HCT116 (cell line): Measurements from ENCODE around the gene SCD5. TPM values are rescaled to one million over a fixed set of nuclear protein-coding genes. Genes with fewer than 3 reads are reported as not detected.

Experiments
- ATAC-seq: fragments of 200-7000 bp; cut with Tn5 transposase; 2 replicates; pipeline ENCODE4 v1.9.1; 2020; ENCODE audit warnings: mild to moderate bottlenecking, moderate library complexity
- BruUV-seq: library from RNA; stranded (reverse); fragments of 400-500 nt; replicated peaks from 2 replicates; lab custom pipeline; 2021; lab: Mats Ljungman, UMichigan
- CTCF ChIA-PET: fragments of 300-600 bp; sonication (Branson Sonifier 250); formaldehyde crosslinking; loops from one replicate; lab custom pipeline; 2021; ENCODE audit warnings: antibody characterized with exemption; lab: Charles Lee
- POLR2A ChIA-PET: fragments of 300-600, 350-600 bp; sonication (Branson Sonifier 250); formaldehyde crosslinking; loops from one replicate; lab custom pipeline; 2021; ENCODE audit warnings: antibody characterized with exemption; lab: Charles Lee
- RAD21 ChIA-PET, 2 experiments: fragments of 300-600 bp; sonication (Branson Sonifier 250); formaldehyde crosslinking; loops; one replicate each; lab custom pipeline; 2023; ENCODE audit warnings: low total read pairs in 2 of 2; ENCODE audit not compliant: uncharacterized antibody in 2 of 2, unreplicated experiment in 2 of 2, low non-redundant PET in 1 of 2; lab: Charles Lee
- DNase-seq: peaks from one replicate; pipeline ENCODE4 v3.0.0-alpha.2; 2010; ENCODE audit warnings: low read depth, low spot score
- H2AFZ ChIP-seq: fragments of 200-600 bp; shearing (Covaris generic), sonication (generic); 2 replicates; pipeline ENCODE4 v1.6.1; 2017; ENCODE audit warnings: low read depth, mixed run types, mixed read lengths, antibody characterized with exemption, low read length; ENCODE audit not compliant: poor library complexity, severe bottlenecking
- H3K27ac ChIP-seq: 2 replicates; pipeline ENCODE4 v1.5.1; 2012; ENCODE audit warnings: low read depth, low read length
- H3K27me3 ChIP-seq: fragments of 200-600 bp; sonication (generic); 2 replicates; pipeline ENCODE4 v1.6.1; 2016; ENCODE audit warnings: mixed run types, low read length, mixed read lengths; ENCODE audit not compliant: insufficient read depth
- H3K36me3 ChIP-seq, 2 experiments: fragments of 200-500 bp in 1 of 2; fragments of 200-600 bp in 1 of 2; sonication (Bioruptor generic) in 1 of 2; sonication (generic) in 1 of 2; 2 replicates each; pipeline versions ENCODE4 v1.5.1 to v1.6.1; 2014 to 2016; ENCODE audit warnings: low read length in 2 of 2, inconsistent platforms in 1 of 2, mixed read lengths in 1 of 2, mixed run types in 1 of 2; ENCODE audit not compliant: insufficient read depth in 2 of 2, control insufficient read depth in 1 of 2
- H3K4me1 ChIP-seq, 2 experiments: fragments of 200-600 bp in 1 of 2; sonication (generic) in 1 of 2; 2 replicates each; pipeline versions ENCODE4 v1.5.1 to v1.6.1; 2012 to 2017; ENCODE audit warnings: low read length in 2 of 2, inconsistent platforms in 1 of 2, mild to moderate bottlenecking in 1 of 2, mixed read lengths in 1 of 2, mixed run types in 1 of 2, moderate library complexity in 1 of 2; ENCODE audit not compliant: insufficient read depth in 2 of 2, control insufficient read depth in 1 of 2
- H3K4me2 ChIP-seq: fragments of 200-600 bp; sonication (generic); 2 replicates; pipeline ENCODE4 v1.6.1; 2017; ENCODE audit warnings: mixed run types, low read length, mixed read lengths
- H3K4me3 ChIP-seq, 2 experiments: fragments of 200-600 bp in 1 of 2; sonication (generic) in 1 of 2; replicated peaks in 1 of 2; 2 replicates each; pipeline ENCODE4 v1.5.1; 2011 to 2016; ENCODE audit warnings: low read length in 2 of 2, control low read depth in 1 of 2, low read depth in 1 of 2, mild to moderate bottlenecking in 1 of 2, mixed read lengths in 1 of 2, mixed run types in 1 of 2
- H3K79me2 ChIP-seq: fragments of 200-600 bp; sonication (generic); 2 replicates; pipeline ENCODE4 v1.6.1; 2017; ENCODE audit warnings: mild to moderate bottlenecking, mixed run types, low read length, moderate library complexity, mixed read lengths; ENCODE audit not compliant: insufficient read depth
- H3K9ac ChIP-seq: fragments of 200-600 bp; sonication (generic); 2 replicates; pipeline ENCODE4 v1.6.1; 2016; ENCODE audit warnings: low read length, mixed read lengths
- H3K9me2 ChIP-seq: fragments of 200-600 bp; sonication (generic), shearing (Covaris generic); 2 replicates; pipeline ENCODE4 v1.6.1; 2017; ENCODE audit warnings: mixed run types, mild to moderate bottlenecking, moderate library complexity; ENCODE audit not compliant: insufficient read depth
- H3K9me3 ChIP-seq, 2 experiments: fragments of 200-500 bp in 1 of 2; fragments of 200-600 bp in 1 of 2; sonication (Bioruptor generic) in 1 of 2; sonication (generic) in 1 of 2; 2 replicates each; pipeline ENCODE4 v1.6.1; 2014 to 2017; ENCODE audit warnings: low read length in 2 of 2, mixed read lengths in 2 of 2, inconsistent platforms in 1 of 2, low read depth in 1 of 2, mild to moderate bottlenecking in 1 of 2, mixed run types in 1 of 2, moderate library complexity in 1 of 2; ENCODE audit not compliant: control insufficient read depth in 1 of 2, insufficient read depth in 1 of 2
- H4K20me1 ChIP-seq: fragments of 200-600 bp; sonication (generic), shearing (Covaris generic); 2 replicates; pipeline ENCODE4 v1.6.1; 2017; ENCODE audit warnings: mixed run types, mild to moderate bottlenecking, moderate library complexity; ENCODE audit not compliant: insufficient read depth
- CBX3 ChIP-seq: IDR thresholded peaks from 2 replicates; pipeline ENCODE4 v1.6.1; 2012; ENCODE audit warnings: low read depth
- CTCF ChIP-seq, 3 experiments: fragments of 200-600 bp in 1 of 3; sonication (generic) in 1 of 3; IDR thresholded peaks in 2 of 3; conservative IDR thresholded peaks in 1 of 3; 2 replicates each; pipeline ENCODE4 v1.5.1; 2012 to 2017; ENCODE audit warnings: low read depth in 2 of 3, low read length in 2 of 3, antibody characterized with exemption in 1 of 3, borderline replicate concordance in 1 of 3, control low read depth in 1 of 3, mild to moderate bottlenecking in 1 of 3, mixed read lengths in 1 of 3, mixed run types in 1 of 3, moderate library complexity in 1 of 3; ENCODE audit not compliant: insufficient read depth in 1 of 3
- ELF1 ChIP-seq: IDR thresholded peaks from 2 replicates; pipeline ENCODE4 v1.6.1; 2012; ENCODE audit warnings: low read depth, borderline replicate concordance
- RAD21 ChIP-seq: IDR thresholded peaks from 2 replicates; pipeline ENCODE4 v1.6.1; 2012; ENCODE audit warnings: low read depth, mild to moderate bottlenecking
- SIN3A ChIP-seq: IDR thresholded peaks from 2 replicates; pipeline ENCODE4 v1.6.1; 2012; ENCODE audit warnings: low read depth
- intact Hi-C: fragments of 100-400 bp; cut with micrococcal nuclease; formaldehyde crosslinking; loops from 2 replicates; pipeline ENCODE4 v1.10.0; 2022
- total RNA-seq: library from RNA; stranded (reverse); gene quantifications from one replicate; pipeline ENCODE4 v1.2.1, GENCODE V29; 2021; ENCODE audit not compliant: unreplicated experiment

SCD5 gene
- total RNA-seq, 1 experiment from 2014 or later: 21.7 TPM

- H3K9me3 ChIP-seq: no peaks in the 10 kb centered on the region
- TF ChIP-seq CBX3 (peak; percentile 58; the same call in 1 of the 2 replicates), RAD21 (peak; percentile 89), SIN3A (no peak), CTCF (IDR thresholded peaks at IDR 0.05 in 2 of 3, conservative IDR thresholded peaks at IDR 0.05 in 1 of 3; ENCODE audit: borderline replicate concordance in 1 of 3, insufficient read depth in 1 of 3, low read depth in 2 of 3, low read length in 2 of 3) (peak; percentile 98 to 100 (median 100)), ELF1 (no peak)
- ATAC-seq: peak; percentile 100
- BruUV-seq: no TSS peak
- peak; percentile 31 for DNase-seq
- no peak overlapping the region for H3K27ac ChIP-seq
- no peaks in the 10 kb centered on the region for H3K36me3 ChIP-seq
- no peak overlapping the region for H2AFZ ChIP-seq
- H3K9me2 ChIP-seq: no peaks in the 10 kb centered on the region
- H4K20me1 ChIP-seq: no peaks in the 10 kb centered on the region; the same call in 1 of the 2 replicates
- H3K4me1 ChIP-seq: peaks cover 3 to 9% of the 10 kb centered on the region in 2 experiments; a peak in 2 of 4 replicates
- H3K4me3 ChIP-seq: no peak overlapping the region
- no peak overlapping the region for H3K9ac ChIP-seq
- ChIA-PET RAD21 (no interaction called here), CTCF (interaction anchor here (0.6 to 1.8 kb wide), 18 partner anchors 8 to 334 kb away, joined by 3 to 21 read pairs (median 3); no protein-coding TSS in a partner anchor), POLR2A (no interaction called here)
- no peaks in the 10 kb centered on the region for H3K79me2 ChIP-seq
- intact Hi-C loops: loop anchor here (1.0 kb wide), 1 partner anchor 277 kb away; no protein-coding TSS in a partner anchor
- no peak overlapping the region for H3K4me2 ChIP-seq
- no peaks in the 10 kb centered on the region for H3K27me3 ChIP-seq
Observed at GRCh38 chr4:82739287-82740190, 59.1 kb downstream of the SCD5 start.
